ENCODE results near the gene NXPE3. TPM values are rescaled to one million over a fixed set of nuclear protein-coding genes. Genes with fewer than 3 reads are reported as not detected.

The NXPE3 gene
- total and polyA plus RNA-seq, 9 donors: 5.6 to 16.4 (median 13.1) TPM

DNA sequence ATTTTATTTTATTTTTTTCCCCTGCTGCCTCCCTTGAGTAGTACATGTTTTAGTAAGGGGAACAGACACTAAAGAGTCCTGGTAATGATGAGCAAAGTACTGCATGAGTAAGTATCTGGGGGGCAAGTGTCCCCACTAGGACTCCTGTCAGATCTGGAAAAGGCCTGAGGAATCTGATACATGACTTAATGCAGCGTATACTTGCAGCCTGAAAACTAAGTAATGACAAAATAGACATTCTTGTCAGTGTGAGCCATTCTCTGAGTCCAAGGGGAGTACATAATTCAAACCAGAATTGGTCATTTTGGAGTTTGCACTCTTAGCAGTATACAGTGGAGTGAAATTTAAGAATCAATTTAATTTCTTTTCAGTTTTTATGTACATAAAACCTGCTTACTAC lies 27.5 kb downstream of the NXPE3 start:
- 92 to 100% (median 95%) methylated on average over 1 of the region's 1 CpG for WGBS, 3 donors
- H3K36me3 ChIP-seq: no peaks in the 10 kb centered on the region
- H3K27ac ChIP-seq: no peak overlapping the region
- H3K9me3 ChIP-seq: no peaks in the 10 kb centered on the region
- no peak overlapping the region for H3K4me3 ChIP-seq
- intact Hi-C loops (cut with DNase I): loop anchor here in 2 of 4 donors (5.0 to 10.0 kb wide), 2 partner anchors 46 to 728 kb away; no protein-coding TSS in a partner anchor
- peaks cover 2% of the 10 kb centered on the region for H3K4me1 ChIP-seq (ENCODE audit: insufficient read depth)
- H3K27me3 ChIP-seq: no peaks in the 10 kb centered on the region
- TF ChIP-seq, protein P1, sequence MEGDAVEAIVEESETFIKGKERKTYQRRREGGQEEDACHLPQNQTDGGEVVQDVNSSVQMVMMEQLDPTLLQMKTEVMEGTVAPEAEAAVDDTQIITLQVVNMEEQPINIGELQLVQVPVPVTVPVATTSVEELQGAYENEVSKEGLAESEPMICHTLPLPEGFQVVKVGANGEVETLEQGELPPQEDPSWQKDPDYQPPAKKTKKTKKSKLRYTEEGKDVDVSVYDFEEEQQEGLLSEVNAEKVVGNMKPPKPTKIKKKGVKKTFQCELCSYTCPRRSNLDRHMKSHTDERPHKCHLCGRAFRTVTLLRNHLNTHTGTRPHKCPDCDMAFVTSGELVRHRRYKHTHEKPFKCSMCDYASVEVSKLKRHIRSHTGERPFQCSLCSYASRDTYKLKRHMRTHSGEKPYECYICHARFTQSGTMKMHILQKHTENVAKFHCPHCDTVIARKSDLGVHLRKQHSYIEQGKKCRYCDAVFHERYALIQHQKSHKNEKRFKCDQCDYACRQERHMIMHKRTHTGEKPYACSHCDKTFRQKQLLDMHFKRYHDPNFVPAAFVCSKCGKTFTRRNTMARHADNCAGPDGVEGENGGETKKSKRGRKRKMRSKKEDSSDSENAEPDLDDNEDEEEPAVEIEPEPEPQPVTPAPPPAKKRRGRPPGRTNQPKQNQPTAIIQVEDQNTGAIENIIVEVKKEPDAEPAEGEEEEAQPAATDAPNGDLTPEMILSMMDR (IDR thresholded peaks at IDR 0.05): no peak
- TF ChIP-seq POLR2A (IDR thresholded peaks at IDR 0.05) (no peak), EP300 (IDR thresholded peaks at IDR 0.05) (no peak)
- DNase-seq: no peak

- TF ChIP-seq, protein P1 (IDR thresholded peaks at IDR 0.05): no peak
- TF ChIP-seq EP300 (IDR thresholded peaks at IDR 0.05): no peak
- no peak for TF ChIP-seq POLR2A (IDR thresholded peaks at IDR 0.05)
- Histone ChIP-seq H3K36me3 (no peaks in the 10 kb centered on the region), H3K9me3 (no peaks in the 10 kb centered on the region), H3K4me3 (no peak overlapping the region), H3K27me3 (no peaks in the 10 kb centered on the region), H3K4me1 (ENCODE audit: insufficient read depth) (peaks cover 2% of the 10 kb centered on the region), H3K27ac (no peak overlapping the region)
- intact Hi-C loops (cut with DNase I): loop anchor here in 2 of 4 donors (5.0 to 10.0 kb wide), 2 partner anchors 44 to 727 kb away; no protein-coding TSS in a partner anchor
- 92 to 96% (median 93%) methylated on average over 2 of the region's 2 CpGs for WGBS, 3 donors
- no peak for DNase-seq
Measured at GRCh38 chr3:101807888-101808287, 28.9 kb downstream of the NXPE3 start.

GRCh38 chr3:101809178-101810021 lies 30.4 kb downstream of the NXPE3 start:
- intact Hi-C loops (cut with DNase I): loop anchor here (2.0 to 10.0 kb wide), 6 partner anchors 43 to 1515 kb away; no protein-coding TSS in a partner anchor
- no peak overlapping the region for H3K27ac ChIP-seq
- H3K9me3 ChIP-seq: no peaks in the 10 kb centered on the region
- DNase-seq: peak in 1 of 5 donors; percentile 40
- no peaks in the 10 kb centered on the region for H3K36me3 ChIP-seq
- no peak overlapping the region for H3K4me3 ChIP-seq
- TF ChIP-seq EP300 (IDR thresholded peaks at IDR 0.05): no peak
- TF ChIP-seq, protein P1 (IDR thresholded peaks at IDR 0.05): peak in 2 of 3 donors; percentile 60 to 77
- H3K4me1 ChIP-seq (ENCODE audit: insufficient read depth): no peaks in the 10 kb centered on the region
- no peaks in the 10 kb centered on the region for H3K27me3 ChIP-seq

DNA sequence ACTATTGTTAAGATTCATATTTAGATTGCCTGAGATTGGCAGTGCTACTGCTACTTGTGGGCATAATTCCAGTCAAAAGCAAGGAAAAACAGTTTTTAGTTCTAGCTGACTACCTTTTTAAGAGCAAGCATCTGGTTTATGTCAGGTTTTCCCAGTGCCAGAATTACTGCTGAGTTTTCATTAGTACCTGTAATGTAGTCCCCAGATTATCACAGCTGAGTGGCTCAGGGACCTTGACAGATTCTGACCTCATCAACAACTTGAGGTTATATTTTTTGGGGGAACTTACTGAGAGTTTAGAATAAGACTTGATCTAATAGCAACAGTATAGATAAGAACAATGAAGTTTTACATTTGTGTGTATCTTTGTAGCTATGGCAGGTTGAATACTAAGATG lies 31.0 kb downstream of the NXPE3 start:
- TF ChIP-seq EP300 (IDR thresholded peaks at IDR 0.05) (no peak), POLR2A (IDR thresholded peaks at IDR 0.05) (no peak)
- TF ChIP-seq, protein P1 (IDR thresholded peaks at IDR 0.05): no peak
- Histone ChIP-seq H3K36me3 (no peaks in the 10 kb centered on the region), H3K4me3 (no peak overlapping the region), H3K27ac (no peak overlapping the region), H3K4me1 (ENCODE audit: insufficient read depth) (no peaks in the 10 kb centered on the region), H3K27me3 (no peaks in the 10 kb centered on the region), H3K9me3 (no peaks in the 10 kb centered on the region)
- DNase-seq: no peak
- intact Hi-C loops (cut with DNase I): loop anchor here (2.0 to 10.0 kb wide), 4 partner anchors 412 to 1515 kb away; no protein-coding TSS in a partner anchor
